SW 1271 (cell line): Measurements from ENCODE around the gene FAM131C.
A peak's percentile ranks its signal among the peaks of the same experiment; 100 is the strongest.
"Not testable (repeated sequence)": the region's sequence is repeated elsewhere in the genome, so short reads cannot be mapped to it uniquely, and the experiment has no call there.

Source experiments
- DNase-seq, 2 experiments: peaks; one replicate each; lab custom pipeline; 2025; lab: John Stamatoyannopoulos, UW

The FAM131C gene

DNA sequence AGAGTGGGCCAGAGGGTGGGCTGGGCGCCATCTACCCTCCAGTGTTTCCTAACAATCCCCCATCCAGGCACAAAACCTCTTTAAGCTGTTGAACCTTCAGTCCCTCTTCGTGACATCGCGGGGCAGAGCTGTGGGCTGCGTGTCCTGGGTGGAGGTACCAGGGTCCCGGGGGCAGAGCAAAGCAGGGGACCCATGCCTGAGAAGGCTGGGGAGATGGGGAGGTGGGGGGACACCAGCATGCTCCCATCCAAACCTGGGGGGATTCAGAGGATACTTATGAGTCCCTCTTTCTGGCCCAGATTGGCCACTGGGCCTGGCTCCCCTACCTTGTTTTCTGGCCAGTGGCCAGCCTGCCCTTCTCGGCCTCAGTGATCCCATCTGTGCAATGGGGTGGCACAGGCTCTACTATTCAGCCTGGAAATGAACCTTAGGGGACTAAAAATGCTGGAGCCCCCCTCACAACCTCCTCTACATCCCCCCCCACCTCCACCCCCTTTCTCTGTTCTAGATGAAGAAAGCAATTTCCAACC, 40.3 kb downstream of the FAM131C start:
- DNase-seq = not testable (repeated sequence)

DNA sequence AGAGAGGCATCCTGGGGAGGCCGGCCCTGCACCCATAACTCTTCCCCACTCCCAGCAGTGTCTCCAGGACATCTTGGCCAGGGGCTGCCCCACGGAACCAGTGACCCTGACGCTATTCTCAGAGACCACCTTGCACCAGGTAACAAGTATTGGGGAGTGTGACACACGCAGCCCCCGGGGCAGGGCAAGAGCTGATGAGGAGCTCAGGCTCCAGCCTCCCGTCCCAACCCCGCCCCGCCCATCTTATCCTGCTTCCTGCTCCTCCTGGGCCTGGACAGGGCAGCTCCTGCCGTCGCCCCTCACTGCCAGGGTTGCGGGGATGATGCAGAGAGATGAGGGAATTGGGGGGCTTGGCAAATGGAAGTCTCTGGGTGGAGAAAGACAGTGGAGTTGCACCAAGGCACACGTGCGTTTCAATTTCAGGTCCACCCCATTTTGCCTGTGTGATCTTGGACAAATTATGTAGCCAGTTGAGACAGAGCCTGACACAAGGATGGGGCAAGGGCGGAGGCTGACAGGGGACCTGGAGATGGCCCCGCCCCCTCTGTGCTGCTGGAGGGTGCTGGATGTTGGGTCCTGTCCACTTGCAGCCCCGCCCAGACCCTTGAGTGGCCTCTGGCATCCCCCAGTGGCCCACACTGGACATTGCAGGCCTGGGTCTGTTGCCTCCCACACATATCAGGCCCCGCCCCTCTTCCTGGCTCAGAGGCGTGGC, 40.9 kb downstream of the FAM131C start:
- DNase-seq = peak; percentile 58 to 70

DNA sequence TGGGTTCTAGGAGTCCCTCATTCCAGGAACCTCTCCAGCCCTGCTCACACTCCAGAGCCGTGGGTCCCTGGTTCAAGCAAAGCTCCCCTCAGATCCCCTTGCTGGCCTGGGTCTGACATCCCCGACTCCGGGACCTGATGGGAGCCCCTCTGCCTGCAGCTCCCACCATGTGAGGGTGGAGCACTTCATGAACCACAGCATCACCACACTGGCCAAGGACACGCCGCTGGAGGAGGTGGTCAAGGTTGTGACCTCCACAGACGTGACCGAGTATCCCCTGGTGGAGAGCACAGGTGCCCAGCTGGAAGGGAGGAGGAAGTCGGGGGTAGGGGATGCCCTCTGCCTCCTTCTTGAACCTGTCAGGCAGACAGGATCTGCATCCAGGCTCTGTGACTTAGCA, 41.9 kb downstream of the FAM131C start:
- no peak for DNase-seq

DNA sequence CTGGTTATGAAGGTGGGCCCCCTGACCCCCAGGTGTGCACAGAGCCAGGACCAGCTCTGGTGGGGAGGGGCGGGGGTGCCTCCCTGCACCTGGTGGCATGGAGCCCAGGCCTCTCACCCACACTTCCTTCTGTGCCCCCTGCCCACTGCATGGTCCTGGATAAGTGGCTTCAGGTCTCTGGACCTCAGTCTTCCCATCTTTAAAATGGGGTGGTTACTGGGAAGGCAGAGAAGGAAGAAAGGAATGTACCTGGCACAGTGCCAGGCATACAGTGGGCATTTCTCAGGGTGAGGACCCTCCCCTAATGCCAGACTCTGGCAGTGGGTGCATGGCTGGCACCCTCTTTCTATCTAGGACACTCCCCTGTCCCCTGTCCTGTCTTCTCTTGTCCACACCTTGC, 44.2 kb downstream of the FAM131C start:
- DNase-seq = no peak

GRCh38 chr1:16029003-16029268, 44.5 kb downstream of the FAM131C start:
- not testable (repeated sequence) for DNase-seq

GRCh38 chr1:16028237-16029002, 45.0 kb downstream of the FAM131C start:
- no peak for DNase-seq

- no peak for DNase-seq
These were observed 46.5 kb downstream of the FAM131C start for GRCh38 chr1:16026723-16027484.

GRCh38 chr1:16026302-16026701, 47.1 kb downstream of the FAM131C start:
- DNase-seq = not testable (repeated sequence)

DNA sequence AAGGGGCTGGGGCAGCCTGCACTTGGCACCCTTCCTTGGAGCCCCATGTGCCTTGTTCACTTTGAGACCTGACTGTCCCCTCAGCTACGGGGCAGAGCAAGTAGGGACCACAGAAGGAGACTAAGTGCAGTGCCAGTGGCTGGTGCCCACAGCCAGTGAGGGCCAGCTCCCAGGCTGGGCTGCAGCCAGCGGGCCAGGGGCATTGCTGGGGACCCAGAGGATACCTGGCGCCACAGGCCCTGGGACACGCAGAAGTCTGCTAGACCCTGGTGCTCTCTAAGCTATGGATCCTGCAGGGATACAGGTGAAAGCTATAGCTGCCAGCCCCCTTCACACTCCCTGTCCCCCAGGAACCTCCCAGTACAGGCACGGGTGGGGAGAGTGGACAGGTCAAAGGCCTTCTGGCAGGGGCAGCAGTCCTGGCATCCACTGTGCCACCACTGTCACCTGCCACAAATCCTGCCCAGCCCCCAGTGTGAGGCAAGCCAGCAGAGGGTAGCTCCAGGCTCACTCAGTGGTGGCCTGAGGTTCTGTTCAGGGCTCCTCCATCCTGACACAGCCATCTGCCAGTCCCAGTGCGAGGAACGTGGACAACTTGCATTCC, 50.3 kb downstream of the FAM131C start:
- DNase-seq = no peak

GRCh38 chr1:16022393-16022792, 51.1 kb downstream of the FAM131C start:
- no peak for DNase-seq

- no peak for DNase-seq
These were observed 51.8 kb downstream of the FAM131C start, which contains the start of gene CLCNKA for GRCh38 chr1:16021681-16022080. TSS of gene CLCNKA (plus strand) at chr1:16022036. CDS start at chr1:16022620, 584 bp downstream.

DNA sequence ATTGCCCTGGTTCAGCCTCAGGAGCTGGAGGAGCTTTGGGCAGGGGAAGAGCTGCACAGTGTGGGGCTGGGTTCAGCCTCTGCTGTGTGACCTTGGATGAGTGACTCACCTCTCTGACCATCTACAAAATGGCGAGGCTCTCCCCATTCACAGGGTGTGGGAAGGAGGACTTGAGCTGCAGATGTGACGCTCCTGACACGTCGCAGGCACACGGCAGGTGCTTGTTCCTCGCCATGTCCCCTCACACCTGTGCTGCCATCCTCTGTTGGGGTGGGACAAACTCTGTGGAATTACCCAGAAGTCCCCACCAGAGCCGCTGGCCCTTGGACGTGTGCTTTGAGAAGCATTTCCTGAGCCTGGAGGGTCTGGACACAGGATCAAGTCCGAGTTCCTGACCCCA, 52.6 kb downstream of the FAM131C start:
- DNase-seq = not testable (repeated sequence)

GRCh38 chr1:16020325-16020724, 53.1 kb downstream of the FAM131C start:
- no peak for DNase-seq

DNA sequence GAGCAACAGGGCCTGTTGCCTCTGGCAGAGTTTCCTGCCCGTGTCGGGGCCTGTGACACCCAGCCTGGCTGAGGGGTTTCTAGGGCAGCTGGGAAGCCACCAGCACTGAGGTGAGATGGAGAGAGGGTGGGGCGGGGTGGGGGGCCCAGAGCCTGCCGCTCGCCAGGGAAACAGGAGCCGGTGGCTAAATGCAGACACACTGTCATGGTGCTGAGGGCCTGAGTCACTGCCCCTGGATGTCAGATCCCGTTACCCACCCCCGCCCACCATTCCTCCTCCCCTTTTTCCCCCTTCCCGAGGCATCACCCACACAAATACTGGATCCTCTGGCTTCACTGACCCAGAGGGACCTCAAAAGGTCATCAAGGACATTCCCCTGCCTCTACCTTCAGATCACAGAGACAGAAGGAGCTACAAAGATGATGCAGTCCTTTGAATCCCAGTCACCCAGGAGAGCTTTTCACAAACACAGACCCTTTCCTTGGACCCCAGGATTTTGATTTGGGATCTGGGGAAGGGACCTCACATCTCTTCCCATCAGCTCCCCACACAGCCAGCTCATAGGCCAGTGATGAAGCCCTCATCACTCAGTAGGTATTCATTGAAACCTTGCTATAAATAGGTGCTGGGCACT, 53.7 kb downstream of the FAM131C start:
- no peak for DNase-seq

GRCh38 chr1:16018749-16019643, 54.5 kb downstream of the FAM131C start:
- DNase-seq = no peak

- DNase-seq = no peak
These were observed 55.1 kb downstream of the FAM131C start for GRCh38 chr1:16018308-16018707.

GRCh38 chr1:16017461-16018303, 55.8 kb downstream of the FAM131C start, which contains the start of gene HSPB7:
TSS of gene HSPB7 (minus strand) at chr1:16018043. CDS start at chr1:16017963, 80 bp downstream.
- DNase-seq = no peak

GRCh38 chr1:16017076-16017460, 56.4 kb downstream of the FAM131C start:
- DNase-seq = no peak
